Gastroesophageal sphincter (tissue), 4 donors: Measurements from ENCODE around the gene C6orf120. TPM values are rescaled to one million over a fixed set of nuclear protein-coding genes. Genes with fewer than 3 reads are reported as not detected.
A peak's percentile ranks its signal among the peaks of the same experiment; 100 is the strongest.

Experiments used
- ATAC-seq: fragments of 150-250 bp; one replicate; pipeline ENCODE4 v1.9.1; 2016; ENCODE audit warnings: mild to moderate bottlenecking, moderate library complexity
- H3K27ac ChIP-seq, 4 donors: fragments of 200-600 bp; sonication (generic) in 3 of 4; 1 replicate in 3 of 4; 2 replicates in 1 of 4; pipeline ENCODE4 v1.5.1; 2016 to 2019
- H3K27me3 ChIP-seq: fragments of 200-600 bp; sonication (generic); one replicate; pipeline ENCODE4 v1.5.1; 2019
- H3K36me3 ChIP-seq, 2 donors: fragments of 200-600 bp; sonication (generic); one replicate each; pipeline ENCODE4 v1.5.1; 2019; ENCODE audit warnings: control low read depth in 1 of 2
- H3K4me1 ChIP-seq, 3 donors: fragments of 200-600 bp; sonication (generic); 1 replicate in 2 of 3; 2 replicates in 1 of 3; pipeline ENCODE4 v1.5.1; 2016 to 2019; ENCODE audit warnings: control low read depth in 2 of 3
- H3K4me3 ChIP-seq, 2 donors: fragments of 200-600 bp; sonication (generic); one replicate each; pipeline ENCODE4 v1.5.1; 2019; ENCODE audit warnings: mild to moderate bottlenecking in 1 of 2, moderate library complexity in 1 of 2
- H3K9me3 ChIP-seq, 3 donors: fragments of 200-600 bp; sonication (generic); one replicate each; pipeline ENCODE4 v1.5.1; 2017 to 2019; ENCODE audit warnings: control low read depth in 2 of 3
- EP300 ChIP-seq: sonication (generic); formaldehyde crosslinking; IDR thresholded peaks from one replicate; pipeline ENCODE4 v1.6.1; 2017; ENCODE audit warnings: antibody characterized with exemption, mild to moderate bottlenecking
- POLR2A ChIP-seq, 2 donors: fragments of 450-650 bp; IDR thresholded peaks; one replicate each; pipeline ENCODE4 v1.6.1; 2017; ENCODE audit warnings: antibody characterized with exemption in 2 of 2, mild to moderate bottlenecking in 2 of 2, moderate library complexity in 1 of 2
- POLR2AphosphoS5 ChIP-seq: sonication (generic); formaldehyde crosslinking; IDR thresholded peaks from one replicate; pipeline ENCODE4 v1.6.1; 2017; ENCODE audit warnings: antibody characterized with exemption
- WGBS, 2 donors: methylation state at CpG; one replicate each; pipeline ENCODE4 v1.1.5; 2018; ENCODE audit warnings: low coverage in 1 of 2; 5-methylcytosine and 5-hydroxymethylcytosine counted together
- total RNA-seq, 4 donors: library from RNA; depleted of rRNA; stranded (reverse); fragments of >200 nt; gene quantifications; one replicate each; pipeline ENCODE4 v1.1.0, GENCODE V29; 2016
- TF ChIP-seq, protein P1 (sequence below), 4 experiments: fragments of 200-600 bp in 2 of 4; fragments of 450-650 bp in 2 of 4; sonication (generic) in 1 of 4; IDR thresholded peaks; one replicate each; pipeline ENCODE4 v1.5.1; 2017 to 2019; ENCODE audit warnings: antibody characterized with exemption in 4 of 4, mild to moderate bottlenecking in 2 of 4, moderate library complexity in 2 of 4

C6orf120 gene
- total RNA-seq, 4 donors from 2014 or later, result 31.9 to 38.8 (median 35.4) TPM

DNA sequence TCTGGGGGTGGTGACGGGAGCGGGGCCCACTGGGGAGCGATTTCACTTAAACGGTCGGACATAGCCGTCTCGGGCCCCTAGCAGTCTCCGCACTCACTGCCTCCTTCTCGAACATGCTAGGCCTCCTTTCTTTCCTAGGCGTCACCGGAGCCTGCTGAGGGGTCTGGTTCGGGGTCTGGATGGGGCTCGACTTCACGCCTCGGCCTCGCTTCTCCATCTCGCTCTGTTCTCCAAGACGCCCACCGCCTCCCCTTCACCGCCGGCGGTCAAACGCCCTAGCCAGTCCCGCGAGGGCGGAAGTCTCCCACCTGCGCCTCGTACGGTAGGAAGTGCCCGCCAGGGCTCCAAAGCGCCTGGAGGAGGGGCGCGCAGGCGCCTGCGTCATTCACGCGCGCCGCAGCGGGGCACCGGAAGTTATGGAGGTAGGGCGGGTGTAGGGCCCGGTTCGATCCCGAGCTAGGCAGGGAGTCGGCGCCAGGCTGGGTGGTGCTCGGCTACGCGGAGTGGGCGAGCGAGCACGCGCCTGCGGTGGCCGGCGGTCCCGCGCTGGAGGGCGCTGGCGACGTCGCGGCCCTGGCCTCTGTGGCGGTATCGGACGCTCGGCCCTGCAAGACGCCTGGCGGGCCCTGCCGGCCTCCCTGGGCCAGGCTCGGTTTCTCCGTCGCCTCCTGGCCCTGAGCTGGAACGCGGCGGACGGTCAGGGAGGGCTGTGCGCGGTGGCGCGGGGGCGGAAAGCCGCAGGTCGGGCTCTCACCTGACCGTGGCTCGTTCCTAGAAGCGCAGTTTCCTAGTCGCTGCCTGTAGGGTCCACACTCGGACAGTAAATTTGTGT lies 49.5 kb downstream of the C6orf120 start, which contains the start of the genes DYNLT2 and ERMARD:
Gene DYNLT2 (minus strand): TSS at position 331 of the 832 bp plus-strand sequence. CDS start 114 bp downstream, at position 217.
Gene ERMARD (plus strand): TSS at position 381 of the 832 bp plus-strand sequence. CDS start 36 bp downstream, at position 417.
- Histone ChIP-seq H3K4me3 (peak within 1 kb of the TSS; percentile 67 to 76), H3K27me3 (no peaks in the 10 kb centered on the region), H3K36me3 (peaks cover 0 to under 1% of the 10 kb centered on the region in 2 donors), H3K9me3 (no peaks in the 10 kb centered on the region), H3K4me1 (peaks cover 7 to 28% (median 9%) of the 10 kb centered on the region in 3 donors), H3K27ac (peak within 1 kb of the TSS; percentile 90 to 98 (median 96))
- peak; percentile 99 for ATAC-seq
- 0% methylated on average over 4 to 5 of the region's 90 CpGs for WGBS, 2 donors
- TF ChIP-seq, protein P1, sequence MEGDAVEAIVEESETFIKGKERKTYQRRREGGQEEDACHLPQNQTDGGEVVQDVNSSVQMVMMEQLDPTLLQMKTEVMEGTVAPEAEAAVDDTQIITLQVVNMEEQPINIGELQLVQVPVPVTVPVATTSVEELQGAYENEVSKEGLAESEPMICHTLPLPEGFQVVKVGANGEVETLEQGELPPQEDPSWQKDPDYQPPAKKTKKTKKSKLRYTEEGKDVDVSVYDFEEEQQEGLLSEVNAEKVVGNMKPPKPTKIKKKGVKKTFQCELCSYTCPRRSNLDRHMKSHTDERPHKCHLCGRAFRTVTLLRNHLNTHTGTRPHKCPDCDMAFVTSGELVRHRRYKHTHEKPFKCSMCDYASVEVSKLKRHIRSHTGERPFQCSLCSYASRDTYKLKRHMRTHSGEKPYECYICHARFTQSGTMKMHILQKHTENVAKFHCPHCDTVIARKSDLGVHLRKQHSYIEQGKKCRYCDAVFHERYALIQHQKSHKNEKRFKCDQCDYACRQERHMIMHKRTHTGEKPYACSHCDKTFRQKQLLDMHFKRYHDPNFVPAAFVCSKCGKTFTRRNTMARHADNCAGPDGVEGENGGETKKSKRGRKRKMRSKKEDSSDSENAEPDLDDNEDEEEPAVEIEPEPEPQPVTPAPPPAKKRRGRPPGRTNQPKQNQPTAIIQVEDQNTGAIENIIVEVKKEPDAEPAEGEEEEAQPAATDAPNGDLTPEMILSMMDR (IDR thresholded peaks at IDR 0.05), result peak in 3 of 4 experiments; percentile 36 to 56 (median 40)
- no peak for TF ChIP-seq EP300
- peak; percentile 96 for TF ChIP-seq POLR2AphosphoS5
- TF ChIP-seq POLR2A (IDR thresholded peaks at IDR 0.05), result peak; percentile 82 to 85

- ATAC-seq, result no peak
- H3K4me3 ChIP-seq, result peak overlapping the region; percentile 67 to 76
- peaks cover 0 to 8% of the 10 kb centered on the region in 2 donors for H3K36me3 ChIP-seq
- no peak for TF ChIP-seq POLR2AphosphoS5
- no peak for TF ChIP-seq POLR2A (IDR thresholded peaks at IDR 0.05)
- TF ChIP-seq, protein P1 (IDR thresholded peaks at IDR 0.05), result no peak
- no peak for TF ChIP-seq EP300
- H3K9me3 ChIP-seq, result no peaks in the 10 kb centered on the region
- peak overlapping the region; percentile 90 to 98 (median 96) for H3K27ac ChIP-seq
- WGBS, 2 donors, result 11 to 25% methylated on average over 6 to 8 of the region's 19 CpGs
- H3K4me1 ChIP-seq, result peaks cover 7 to 28% (median 9%) of the 10 kb centered on the region in 3 donors
- H3K27me3 ChIP-seq, result no peaks in the 10 kb centered on the region
These were observed 50.2 kb downstream of the C6orf120 start for GRCh38 chr6:169752074-169752623.

Other genes starting within 250 kb of the C6orf120 start
- 10 to 100 TPM in 3 of 4 donors, 1 to 10 TPM in 1; 10.0 to 35.0 (median 20.7) TPM for gene WDR27, start 97 bp upstream of the C6orf120 start, total RNA-seq
- gene PHF10, start 22.4 kb downstream of the C6orf120 start, total RNA-seq, result 10 to 100 TPM; 72.3 to 92.9 (median 82.5) TPM
- 1 to 10 TPM in 3 of 4 donors, under 1 TPM in 1; 0.74 to 3.1 (median 1.4) TPM for gene DYNLT2, start 49.4 kb downstream of the C6orf120 start, total RNA-seq
- 10 to 100 TPM; 14.3 to 31.9 (median 16.8) TPM for gene ERMARD, start 49.5 kb downstream of the C6orf120 start, total RNA-seq